Pericardium fibroblast (primary cell): ENCODE results near the gene GLRX. TPM values are rescaled to one million over a fixed set of nuclear protein-coding genes. Genes with fewer than 3 reads are reported as not detected.

ENCODE experiments used
- total RNA-seq: library from RNA; depleted of rRNA; stranded (reverse); fragments of >200 nt; gene quantifications from 2 replicates; pipeline ENCODE4 v1.2.3, GENCODE V29; 2015

Gene GLRX, protein sequence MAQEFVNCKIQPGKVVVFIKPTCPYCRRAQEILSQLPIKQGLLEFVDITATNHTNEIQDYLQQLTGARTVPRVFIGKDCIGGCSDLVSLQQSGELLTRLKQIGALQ
- total RNA-seq = 35.0 and 113 TPM in 2 replicates

DNA sequence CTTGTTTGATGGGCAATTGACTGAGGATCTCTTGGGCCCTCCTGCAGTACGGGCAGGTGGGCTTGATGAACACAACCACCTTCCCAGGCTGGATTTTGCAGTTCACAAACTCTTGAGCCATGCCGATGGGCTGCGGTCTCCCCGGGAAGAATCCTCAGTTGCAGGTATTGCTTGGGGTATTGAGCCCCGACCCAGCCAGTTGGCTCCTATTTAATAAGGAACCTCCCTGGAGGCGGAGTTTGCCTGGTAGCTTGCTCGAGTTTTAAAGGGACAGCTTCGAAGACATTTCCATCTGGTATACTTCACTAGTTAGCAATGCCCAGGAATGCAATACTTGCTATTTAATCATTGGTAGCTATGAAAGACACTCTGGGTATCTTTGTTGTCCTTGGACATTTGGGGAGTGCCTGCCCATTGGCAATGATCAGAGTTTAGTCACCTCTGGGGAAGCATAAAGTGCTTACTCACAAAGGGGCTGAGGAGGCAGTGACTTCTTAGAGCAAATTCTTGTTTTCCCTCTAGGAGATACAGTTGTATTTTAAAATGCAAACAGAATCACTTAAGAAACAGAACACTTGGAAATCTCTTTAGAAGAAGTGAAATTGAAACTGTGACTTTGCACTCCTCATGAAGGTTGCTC lies at the start of gene GLRX:
Gene GLRX (minus strand): TSS at position 185 of the 640 bp plus-strand sequence. CDS start 64 bp downstream, at position 121.

Other genes with a start within 250 kb of the GLRX start
- 0.26 and 0.58 TPM in 2 replicates for gene GPR150, start 202.6 kb downstream of the GLRX start, total RNA-seq
- 0.17 and 4.9 TPM in 2 replicates for gene RFESD, start 175.9 kb downstream of the GLRX start, total RNA-seq
- gene SPATA9, start 139.7 kb downstream of the GLRX start, total RNA-seq = 0.82 TPM in 1 of 2 replicates, not detected in the other
- gene RHOBTB3, start 91.4 kb downstream of the GLRX start, total RNA-seq = 140 and 143 TPM in 2 replicates
- gene ELL2, start 139.1 kb upstream of the GLRX start, total RNA-seq = 13.8 and 21.7 TPM in 2 replicates